Colonic mucosa (tissue), 4 donors: Measurements from ENCODE around the gene COL9A3. TPM values are rescaled to one million over a fixed set of nuclear protein-coding genes. Genes with fewer than 3 reads are reported as not detected.
A peak's percentile ranks its signal among the peaks of the same experiment; 100 is the strongest.

Experiments
- DNase-seq: peaks from one replicate; pipeline ENCODE4 v3.0.0-alpha.2; 2020
- H3K27ac ChIP-seq: fragments of 200-600 bp; one replicate; pipeline ENCODE4 v1.8.0; 2021
- H3K27me3 ChIP-seq: fragments of 200-600 bp; one replicate; pipeline ENCODE4 v1.8.0; 2021
- H3K36me3 ChIP-seq: fragments of 200-600 bp; one replicate; pipeline ENCODE4 v1.8.0; 2021
- H3K4me1 ChIP-seq: fragments of 200-600 bp; one replicate; pipeline ENCODE4 v1.8.0; 2021; ENCODE audit warnings: mild to moderate bottlenecking
- H3K4me3 ChIP-seq: fragments of 200-600 bp; one replicate; pipeline ENCODE4 v1.8.0; 2021
- H3K9ac ChIP-seq, 2 donors: one replicate each; pipeline ENCODE4 v1.7.0; 2013; ENCODE audit warnings: control low read depth in 2 of 2, low read depth in 2 of 2, low read length in 2 of 2
- H3K9me3 ChIP-seq: fragments of 200-600 bp; one replicate; pipeline ENCODE4 v1.8.0; 2021
- CTCF ChIP-seq: fragments of 200-600 bp; IDR thresholded peaks from one replicate; pipeline ENCODE4 v1.8.0; 2022; ENCODE audit warnings: antibody characterized with exemption, mild to moderate bottlenecking
- intact Hi-C: fragments of 100-400 bp; cut with DNase I; formaldehyde crosslinking; loops from one replicate; pipeline ENCODE4 v1.14.1; 2022
- total RNA-seq, 2 donors: library from RNA; stranded (reverse); fragmentation: NEBNext Ultra II Directional in 1 of 2; extraction: Animal tissue kit (Norgen Biotek cat#: 25700) in 1 of 2; gene quantifications; one replicate each; pipeline ENCODE4 v1.2.1, GENCODE V29; 2021
- donor health status: healthy.
- donor health status: DM: no; HTN: no; CAD: no.
- donor health status: DM: no; HTN: no; CAD: no.

The COL9A3 gene
- total RNA-seq, 2 donors from 2014 or later = 2.7 to 3.6 TPM

- Histone ChIP-seq H3K4me3 (no peak overlapping the region), H3K27me3 (no peaks in the 10 kb centered on the region), H3K4me1 (no peaks in the 10 kb centered on the region), H3K9me3 (no peaks in the 10 kb centered on the region), H3K9ac (no peak overlapping the region), H3K27ac (no peak overlapping the region), H3K36me3 (no peaks in the 10 kb centered on the region)
- DNase-seq = no peak
- intact Hi-C loops = no loop called here
- no peak for TF ChIP-seq CTCF
These were observed 38.3 kb downstream of the COL9A3 start for GRCh38 chr20:62855120-62855519.

GRCh38 chr20:62856931-62857619 lies 40.2 kb downstream of the COL9A3 start:
- DNase-seq = no peak

GRCh38 chr20:62858058-62858830 lies 41.4 kb downstream of the COL9A3 start:
- Histone ChIP-seq H3K27ac (no peak overlapping the region), H3K36me3 (no peaks in the 10 kb centered on the region), H3K27me3 (peaks cover 3% of the 10 kb centered on the region), H3K9me3 (no peaks in the 10 kb centered on the region), H3K4me3 (no peak overlapping the region), H3K4me1 (peaks cover 3% of the 10 kb centered on the region), H3K9ac (no peak overlapping the region)
- intact Hi-C loops = no loop called here
- no peak for DNase-seq
- no peak for TF ChIP-seq CTCF

More at GRCh38 chr20:62856931-62857619, 40.2 kb downstream of the COL9A3 start:
- H3K4me3 ChIP-seq = no peak overlapping the region
- no peaks in the 10 kb centered on the region for H3K36me3 ChIP-seq
- TF ChIP-seq CTCF = no peak
- peaks cover 3% of the 10 kb centered on the region for H3K4me1 ChIP-seq
- H3K27me3 ChIP-seq = peaks cover 3% of the 10 kb centered on the region
- no peaks in the 10 kb centered on the region for H3K9me3 ChIP-seq
- intact Hi-C loops = no loop called here
- H3K9ac ChIP-seq = no peak overlapping the region
- H3K27ac ChIP-seq = no peak overlapping the region

GRCh38 chr20:62859721-62860120 lies 42.9 kb downstream of the COL9A3 start:
- H3K4me3 ChIP-seq = no peak overlapping the region
- H3K36me3 ChIP-seq = no peaks in the 10 kb centered on the region
- DNase-seq = no peak
- H3K4me1 ChIP-seq = peaks cover 3% of the 10 kb centered on the region
- H3K27me3 ChIP-seq = peaks cover 3% of the 10 kb centered on the region
- H3K9me3 ChIP-seq = no peaks in the 10 kb centered on the region
- no peak overlapping the region for H3K9ac ChIP-seq
- no peak for TF ChIP-seq CTCF
- no peak overlapping the region for H3K27ac ChIP-seq
- intact Hi-C loops = no loop called here

- no peak for TF ChIP-seq CTCF
- Histone ChIP-seq H3K27me3 (peaks cover 3% of the 10 kb centered on the region), H3K4me3 (peak overlapping the region; percentile 22), H3K9me3 (no peaks in the 10 kb centered on the region), H3K9ac (no peak overlapping the region), H3K4me1 (peaks cover 3% of the 10 kb centered on the region), H3K27ac (no peak overlapping the region), H3K36me3 (no peaks in the 10 kb centered on the region)
- intact Hi-C loops = no loop called here
- no peak for DNase-seq
These were observed 43.6 kb downstream of the COL9A3 start for GRCh38 chr20:62860391-62860923.
